Astrocyte of the cerebellum (primary cell): ENCODE results near the gene EPN3.

ENCODE experiments used
- DNase-seq: peaks from one replicate; pipeline ENCODE4 v3.0.0-alpha.2; 2011; ENCODE audit warnings: low read depth
- H3K4me3 ChIP-seq: 2 replicates; pipeline ENCODE4 v1.5.1; 2011; ENCODE audit warnings: mild to moderate bottlenecking, low read depth, low read length, moderate library complexity
- in situ Hi-C: cut with HindIII; loops from 2 replicates; pipeline ENCODE4 v1.10.0; 2017; ENCODE audit warnings: low sequenced_read_pairs
- TF ChIP-seq, protein P1 (sequence below): IDR thresholded peaks from 2 replicates; pipeline ENCODE4 v1.5.1; 2012; ENCODE audit warnings: low read length, low read depth, moderate library complexity, mild to moderate bottlenecking; ENCODE audit errors: missing control alignments

Gene EPN3

DNA sequence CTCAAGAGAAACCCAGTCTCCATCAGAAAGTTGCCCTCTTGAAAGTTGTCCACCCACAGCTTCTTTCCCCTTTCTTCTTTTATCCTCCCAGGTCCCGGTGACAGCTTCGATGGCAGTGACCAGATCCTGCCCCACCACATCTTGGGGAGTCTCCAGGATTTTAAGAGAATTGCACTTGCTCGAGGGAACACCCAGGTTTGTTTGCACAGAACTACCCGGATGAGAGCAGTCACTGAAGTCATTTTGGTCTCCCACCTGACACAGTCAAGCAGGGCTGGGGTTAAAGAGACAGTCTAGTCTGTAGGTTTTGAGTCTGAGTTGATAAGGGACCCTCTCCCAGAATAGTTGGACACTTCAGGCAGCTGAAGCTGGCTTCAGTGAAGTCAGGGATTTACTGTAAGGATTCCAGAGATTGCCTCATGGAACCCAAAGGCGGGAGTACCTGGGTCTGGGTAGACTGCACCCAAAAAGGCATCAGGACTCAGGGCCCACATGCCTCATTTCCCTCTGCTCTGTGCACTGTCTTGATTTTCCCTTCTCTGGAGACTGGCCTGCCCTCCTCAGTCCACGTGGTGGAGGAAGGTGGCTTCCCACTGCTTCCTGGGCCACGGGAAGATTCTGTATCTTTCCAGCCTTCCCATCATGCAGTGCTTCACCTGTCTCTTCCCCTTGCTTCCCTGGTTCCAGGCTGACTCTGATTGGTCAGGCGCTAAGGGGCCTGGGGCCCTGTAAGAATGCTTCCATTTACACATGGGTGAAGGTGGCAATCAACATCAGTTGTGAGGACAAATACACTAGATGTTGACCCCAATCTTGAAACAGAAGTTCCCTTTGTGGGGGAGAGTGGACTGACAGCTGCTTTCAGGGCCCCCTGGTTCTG, 14.8 kb upstream of the EPN3 start:
- H3K4me3 ChIP-seq = no peak overlapping the region
- DNase-seq = no peak
- TF ChIP-seq, protein P1, sequence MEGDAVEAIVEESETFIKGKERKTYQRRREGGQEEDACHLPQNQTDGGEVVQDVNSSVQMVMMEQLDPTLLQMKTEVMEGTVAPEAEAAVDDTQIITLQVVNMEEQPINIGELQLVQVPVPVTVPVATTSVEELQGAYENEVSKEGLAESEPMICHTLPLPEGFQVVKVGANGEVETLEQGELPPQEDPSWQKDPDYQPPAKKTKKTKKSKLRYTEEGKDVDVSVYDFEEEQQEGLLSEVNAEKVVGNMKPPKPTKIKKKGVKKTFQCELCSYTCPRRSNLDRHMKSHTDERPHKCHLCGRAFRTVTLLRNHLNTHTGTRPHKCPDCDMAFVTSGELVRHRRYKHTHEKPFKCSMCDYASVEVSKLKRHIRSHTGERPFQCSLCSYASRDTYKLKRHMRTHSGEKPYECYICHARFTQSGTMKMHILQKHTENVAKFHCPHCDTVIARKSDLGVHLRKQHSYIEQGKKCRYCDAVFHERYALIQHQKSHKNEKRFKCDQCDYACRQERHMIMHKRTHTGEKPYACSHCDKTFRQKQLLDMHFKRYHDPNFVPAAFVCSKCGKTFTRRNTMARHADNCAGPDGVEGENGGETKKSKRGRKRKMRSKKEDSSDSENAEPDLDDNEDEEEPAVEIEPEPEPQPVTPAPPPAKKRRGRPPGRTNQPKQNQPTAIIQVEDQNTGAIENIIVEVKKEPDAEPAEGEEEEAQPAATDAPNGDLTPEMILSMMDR = no peak
- in situ Hi-C loops = no loop called here

DNA sequence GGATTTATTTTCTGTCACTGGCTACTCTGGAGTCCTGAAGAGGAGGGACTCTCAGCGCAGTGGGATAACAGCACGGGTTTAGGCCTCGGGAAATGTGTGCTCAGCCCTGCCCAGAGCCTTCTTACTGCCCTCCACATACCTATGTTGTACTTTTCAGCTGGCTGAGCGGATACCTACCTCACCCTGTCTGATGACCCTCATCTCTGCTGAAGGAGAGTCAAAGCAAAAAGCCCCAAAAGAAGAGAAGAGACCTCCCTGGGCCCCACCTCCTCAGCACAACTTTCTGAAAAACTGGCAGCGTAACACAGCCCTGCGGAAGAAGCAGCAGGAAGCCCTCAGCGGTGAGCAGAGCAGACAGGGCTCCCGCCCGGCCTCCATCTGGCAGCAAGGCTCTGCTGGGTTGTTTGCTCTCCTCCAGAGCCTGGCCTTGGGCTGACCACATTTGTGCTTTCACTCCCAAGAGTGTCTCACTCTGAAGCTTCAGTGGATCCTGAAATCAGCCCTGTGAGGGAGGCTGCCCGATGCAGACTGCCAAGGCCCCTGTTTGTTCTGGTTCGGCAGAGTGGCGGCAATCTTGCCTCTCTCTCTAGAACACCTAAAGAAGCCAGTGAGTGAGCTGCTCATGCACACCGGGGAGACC, 14.0 kb upstream of the EPN3 start:
- TF ChIP-seq, protein P1 = no peak
- DNase-seq = no peak
- in situ Hi-C loops = no loop called here
- H3K4me3 ChIP-seq = no peak overlapping the region

DNA sequence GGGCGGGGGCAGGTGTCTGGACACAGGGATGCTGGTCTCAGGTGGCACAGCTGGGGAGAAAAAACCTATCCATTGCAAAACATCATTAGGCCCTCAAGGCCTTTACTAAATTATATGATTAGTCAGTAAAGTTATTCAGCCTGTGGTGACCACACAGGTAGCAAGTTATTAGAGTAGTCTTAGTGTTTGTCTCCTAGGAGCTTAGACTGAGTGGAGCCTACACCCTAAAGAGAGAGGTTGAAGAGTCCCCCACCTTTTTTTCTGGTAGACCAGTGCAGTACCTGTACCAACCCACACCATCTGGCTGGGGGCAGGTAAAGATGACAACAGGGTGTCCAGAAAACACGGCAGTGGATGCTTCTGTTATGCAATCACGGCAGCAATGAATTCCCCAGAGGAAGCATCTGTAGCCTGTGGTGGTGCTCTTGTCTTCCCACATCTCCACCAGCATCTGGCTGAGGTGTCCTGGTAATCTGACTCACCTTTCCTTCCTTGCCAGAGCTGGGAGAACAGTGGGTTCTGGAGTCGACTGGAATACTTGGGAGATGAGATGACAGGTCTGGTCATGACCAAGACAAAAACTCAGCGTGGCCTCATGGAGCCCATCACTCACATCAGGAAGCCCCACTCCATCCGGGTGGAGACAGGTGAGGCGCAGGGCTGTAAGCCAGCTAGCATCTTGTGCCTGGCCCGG, 13.2 kb upstream of the EPN3 start:
- DNase-seq = no peak
- TF ChIP-seq, protein P1 = no peak
- no peak overlapping the region for H3K4me3 ChIP-seq
- in situ Hi-C loops = no loop called here

DNA sequence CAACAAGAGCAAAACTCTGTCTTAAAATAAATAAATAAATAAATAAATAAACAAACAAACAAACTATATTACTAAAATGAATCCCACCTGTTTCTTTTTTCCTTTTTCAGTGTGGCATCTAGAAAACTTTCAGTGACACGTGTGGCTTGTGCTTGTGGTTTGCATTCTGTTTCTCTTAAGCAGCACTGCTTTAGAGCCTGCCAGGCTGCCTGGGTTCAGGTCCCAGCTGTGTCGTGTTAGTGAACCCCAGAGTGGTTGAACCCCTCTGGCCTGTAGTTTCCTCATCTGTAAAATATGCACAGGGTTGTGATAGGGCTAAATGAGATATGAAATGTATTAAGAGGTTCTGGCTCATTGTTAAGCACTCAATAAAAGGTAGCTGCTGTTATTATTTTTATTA, 12.1 kb upstream of the EPN3 start:
- in situ Hi-C loops = no loop called here
- TF ChIP-seq, protein P1 = no peak
- DNase-seq = no peak
- H3K4me3 ChIP-seq = no peak overlapping the region

DNA sequence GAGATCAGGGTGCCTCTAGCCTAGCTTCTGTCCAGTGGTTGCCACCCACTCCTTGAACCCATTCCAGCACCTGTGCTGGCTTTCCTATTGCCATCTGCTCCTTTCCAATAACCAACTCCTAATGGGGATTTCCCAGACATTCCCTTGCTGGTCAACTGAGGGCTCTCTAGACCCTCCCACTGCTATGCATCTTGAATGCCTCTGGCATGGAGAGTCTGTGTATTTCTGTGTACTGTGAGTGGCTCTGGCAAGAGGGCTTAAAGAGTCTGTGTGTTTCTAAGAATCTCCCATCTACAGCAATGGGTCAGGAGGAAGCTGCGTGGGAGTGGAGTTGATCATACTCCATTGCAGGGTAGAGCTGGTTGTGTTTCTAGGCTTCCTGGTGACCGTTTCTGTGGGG, 11.0 kb upstream of the EPN3 start:
- no peak for DNase-seq
- in situ Hi-C loops = no loop called here
- H3K4me3 ChIP-seq = no peak overlapping the region
- TF ChIP-seq, protein P1 = no peak

DNA sequence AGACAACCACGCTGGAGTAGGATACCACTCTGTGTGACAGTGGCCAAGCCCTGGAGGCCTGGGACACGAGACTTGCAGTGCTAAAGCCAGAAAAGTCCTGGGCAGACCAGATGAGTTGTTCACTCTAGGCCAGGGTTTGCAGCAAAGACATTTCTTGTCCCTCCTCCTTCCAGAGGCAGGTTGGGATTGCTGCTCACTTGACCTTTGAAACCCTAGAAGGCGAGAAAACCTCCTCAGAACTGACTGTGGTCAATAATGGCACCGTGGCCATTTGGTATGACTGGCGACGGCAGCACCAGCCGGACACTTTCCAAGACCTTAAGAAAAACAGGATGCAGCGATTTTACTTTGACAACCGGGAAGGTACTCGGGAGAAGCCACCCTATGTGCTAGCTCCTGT, 9.8 kb upstream of the EPN3 start:
- DNase-seq = no peak
- TF ChIP-seq, protein P1 = no peak
- no peak overlapping the region for H3K4me3 ChIP-seq
- in situ Hi-C loops = no loop called here
